B cell (primary cell): Measurements from ENCODE around the gene TNNT3.

Experiments used
- CTCF ChIP-seq: fragments of 200-600 bp; IDR thresholded peaks from one replicate; pipeline ENCODE4 v1.8.0; 2022; ENCODE audit warnings: antibody characterized with exemption, mild to moderate bottlenecking
- EZH2 ChIP-seq: IDR thresholded peaks from 2 replicates; pipeline ENCODE4 v1.6.1; 2012; ENCODE audit warnings: borderline replicate concordance, low read depth, mild to moderate bottlenecking, moderate library complexity, low read length; ENCODE audit not compliant: insufficient read depth, poor library complexity, severe bottlenecking

- no peak for TF ChIP-seq CTCF
- no peak for TF ChIP-seq EZH2
Measured at GRCh38 chr11:1887451-1888346, 31.8 kb upstream of the TNNT3 start.
